GM19240 (cell line): ENCODE data around the gene EVL.
"Not testable (repeated sequence)": the region's sequence is repeated elsewhere in the genome, so short reads cannot be mapped to it uniquely, and the experiment has no call there.

Experiments used
- DNase-seq: peaks from one replicate; pipeline ENCODE4 v3.0.0; 2011; ENCODE audit warnings: low spot score; ENCODE audit not compliant: insufficient read length

The EVL gene

DNA sequence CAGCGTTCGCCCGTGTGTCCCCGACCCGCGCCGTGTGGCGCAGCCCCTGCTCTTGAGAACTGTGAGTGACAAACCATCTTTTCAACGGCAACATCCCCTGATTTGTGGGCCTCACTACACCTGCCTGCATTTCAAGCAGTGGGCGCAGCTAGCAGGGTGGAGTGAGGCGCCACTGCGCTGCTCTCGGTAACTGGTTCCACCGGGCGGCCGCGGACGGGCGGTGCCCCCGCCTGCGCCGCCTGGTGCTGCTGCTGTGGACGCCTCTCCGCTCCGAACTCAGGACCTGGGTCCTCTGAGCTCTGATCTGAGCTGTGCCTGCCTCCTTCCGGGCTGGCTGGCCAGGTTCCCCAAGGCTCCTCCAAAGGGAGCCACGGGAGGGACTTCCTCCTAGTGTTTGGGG is 100.2 kb downstream of the EVL start:
- DNase-seq: no peak

DNA sequence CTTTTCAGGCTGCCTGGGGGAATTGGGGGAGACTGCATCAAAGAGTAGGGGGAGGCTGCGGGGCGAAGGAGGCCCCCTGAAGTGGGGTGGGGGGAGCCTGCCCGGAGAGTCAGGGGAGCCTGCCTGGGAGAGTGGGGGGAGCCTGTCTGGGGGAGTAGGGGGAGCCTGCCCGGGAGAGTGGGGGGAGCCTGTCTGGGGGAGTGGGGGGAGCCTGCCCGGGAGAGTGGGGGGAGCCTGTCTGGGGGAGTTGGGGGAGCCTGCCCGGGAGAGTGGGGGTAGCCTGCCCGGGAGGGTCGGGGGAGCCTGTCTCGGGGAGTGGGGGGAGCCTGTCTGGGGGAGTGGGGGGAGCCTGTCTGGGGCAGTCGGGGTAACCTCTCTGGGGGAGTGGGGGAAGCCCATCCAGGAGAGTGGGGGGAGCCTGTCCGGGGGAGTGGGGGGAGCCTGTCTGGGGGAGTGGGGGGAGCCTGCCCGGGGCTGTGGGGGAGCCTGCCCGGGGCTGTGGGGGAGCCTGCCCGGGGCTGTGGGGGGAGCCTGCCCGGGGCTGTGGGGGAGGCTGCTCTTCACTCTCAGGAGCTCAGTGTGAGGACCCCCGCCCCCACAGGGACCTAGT is 100.7 kb downstream of the EVL start:
- DNase-seq: no peak

DNA sequence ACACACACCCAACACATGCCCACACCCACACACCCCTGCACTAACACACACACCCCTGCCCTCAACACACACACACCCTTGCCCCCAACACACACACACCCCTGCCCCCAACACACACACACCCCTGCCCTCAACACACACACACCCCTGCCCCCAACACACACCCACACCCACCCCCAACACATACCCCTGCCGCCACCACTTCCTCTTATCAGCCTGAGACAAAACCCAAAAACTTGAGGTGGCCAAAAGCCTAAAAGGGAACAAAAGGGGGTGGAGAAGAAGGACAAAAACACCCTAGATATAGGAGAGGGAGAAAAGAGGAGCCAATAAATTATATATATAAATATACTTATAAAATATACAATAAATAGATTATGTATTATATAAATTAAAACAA is 103.3 kb downstream of the EVL start:
- DNase-seq: no peak

DNA sequence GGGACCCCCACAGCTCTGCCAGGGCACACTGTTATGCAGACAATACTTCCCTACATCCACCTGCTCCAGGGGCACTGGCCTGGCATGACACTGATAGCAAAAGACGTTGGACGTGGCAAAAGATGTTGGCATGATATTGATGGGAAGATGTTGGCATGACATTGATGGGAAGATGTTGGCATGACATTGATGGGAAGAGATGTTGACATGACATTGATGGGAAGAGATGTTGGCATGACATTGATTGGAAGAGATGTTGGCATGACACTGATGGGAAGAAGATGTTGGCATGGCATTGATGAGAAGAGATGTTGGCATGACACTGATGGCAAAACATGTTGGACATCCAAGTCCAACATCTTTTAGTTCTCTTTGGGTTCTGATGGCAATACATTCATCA is 105.7 kb downstream of the EVL start:
- DNase-seq: no peak

DNA sequence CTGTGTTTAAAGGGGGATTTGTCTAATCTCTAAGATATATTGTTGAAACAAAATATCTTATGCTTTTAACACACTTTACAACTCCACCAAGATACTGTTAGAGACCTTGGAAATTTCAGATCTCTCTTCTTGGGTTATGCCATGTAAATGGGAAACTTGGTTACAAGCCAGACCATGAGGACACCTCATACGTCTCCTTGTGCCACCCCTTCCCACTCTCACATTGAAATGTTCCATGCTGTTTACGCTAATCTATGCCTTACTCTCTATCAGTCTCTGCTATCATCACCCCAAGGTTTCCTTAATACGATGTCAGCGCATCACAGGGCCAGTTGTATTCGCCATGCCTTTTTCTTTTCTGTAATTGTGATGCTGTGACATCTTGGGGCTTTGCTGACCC is 107.6 kb downstream of the EVL start:
- DNase-seq: no peak

DNA sequence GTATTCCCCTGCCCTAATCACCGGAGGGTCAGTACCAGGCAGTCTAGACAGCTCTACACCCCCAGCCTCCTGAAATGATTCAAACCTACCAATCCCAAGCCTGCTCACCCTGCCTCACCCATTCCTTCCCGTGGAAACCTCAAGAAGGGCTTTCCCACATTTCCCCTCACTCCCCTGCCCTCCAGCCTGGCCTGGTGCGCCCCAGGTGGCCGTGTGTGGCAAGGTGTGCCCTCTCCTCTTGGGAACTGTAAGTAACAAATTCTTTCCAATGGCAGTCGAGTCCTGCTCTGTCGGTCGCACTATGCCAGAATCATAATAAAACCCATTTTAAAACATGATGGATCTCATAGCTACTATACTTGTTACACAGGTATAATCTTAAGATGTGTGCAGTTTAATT is 108.1 kb downstream of the EVL start:
- no peak for DNase-seq

DNA sequence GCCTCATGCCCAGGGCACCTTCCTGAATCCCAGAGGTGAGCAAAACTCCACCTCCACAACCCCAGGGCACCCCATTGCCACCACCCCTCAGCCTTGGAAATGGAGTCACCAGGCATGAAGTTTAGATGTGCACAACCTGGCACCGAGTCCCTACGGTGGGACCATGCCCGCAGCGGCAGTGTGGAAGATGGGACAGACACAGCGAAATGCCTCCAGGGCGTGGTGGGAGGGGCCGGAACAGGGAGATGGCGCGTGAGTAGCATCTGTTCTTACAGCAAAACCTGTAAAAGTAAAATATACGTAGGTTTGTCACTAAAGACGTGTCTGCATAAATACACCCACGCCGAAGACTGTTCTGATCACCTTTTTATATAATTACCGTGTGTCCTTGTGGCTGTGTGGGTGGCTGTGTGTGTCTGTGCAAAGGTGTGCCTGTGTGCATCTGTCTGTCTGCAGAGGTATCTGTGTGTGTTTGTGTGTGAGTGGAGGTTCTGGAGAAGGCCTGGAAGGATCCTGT is 111.6 kb downstream of the EVL start:
- DNase-seq: no peak

DNA sequence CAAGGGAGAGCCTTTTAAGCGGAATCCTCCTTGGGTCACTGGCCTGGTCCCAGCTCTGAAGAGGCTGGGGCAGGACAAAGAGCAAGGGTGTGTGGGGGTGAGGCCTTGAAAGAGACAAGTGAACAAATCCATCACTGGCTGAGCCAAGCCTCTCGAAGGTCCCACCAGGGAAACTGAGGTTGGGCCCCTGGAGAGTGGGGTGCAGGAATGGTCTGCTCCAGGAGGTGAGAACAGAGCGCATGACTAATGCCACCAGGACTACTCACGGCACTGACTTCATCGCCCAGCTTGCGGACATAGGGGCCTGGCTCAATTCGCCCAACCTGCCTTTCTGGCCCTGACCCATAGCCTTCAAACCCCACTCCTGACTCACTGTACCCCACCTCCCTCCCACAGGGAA is 113.5 kb downstream of the EVL start:
- no peak for DNase-seq

DNA sequence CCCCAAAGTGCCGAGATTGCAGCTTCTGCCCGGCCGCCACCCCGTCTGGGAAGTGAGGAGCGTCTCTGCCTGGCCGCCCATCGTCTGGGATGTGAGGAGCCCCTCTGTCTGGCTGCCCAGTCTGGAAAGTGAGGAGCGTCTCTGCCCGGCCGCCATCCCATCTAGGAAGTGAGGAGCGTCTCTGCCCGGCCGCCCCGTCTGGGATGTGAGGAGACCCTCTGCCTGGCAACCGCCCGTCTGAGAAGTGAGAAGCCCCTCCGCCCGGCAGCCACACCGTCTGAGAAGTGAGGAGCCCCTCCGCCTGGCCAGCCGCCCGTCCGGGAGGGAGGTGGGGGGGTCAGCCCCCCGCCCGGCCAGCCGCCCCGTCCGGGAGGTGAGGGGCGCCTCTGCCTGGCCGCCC is 115.4 kb downstream of the EVL start:
- DNase-seq: not testable (repeated sequence)

DNA sequence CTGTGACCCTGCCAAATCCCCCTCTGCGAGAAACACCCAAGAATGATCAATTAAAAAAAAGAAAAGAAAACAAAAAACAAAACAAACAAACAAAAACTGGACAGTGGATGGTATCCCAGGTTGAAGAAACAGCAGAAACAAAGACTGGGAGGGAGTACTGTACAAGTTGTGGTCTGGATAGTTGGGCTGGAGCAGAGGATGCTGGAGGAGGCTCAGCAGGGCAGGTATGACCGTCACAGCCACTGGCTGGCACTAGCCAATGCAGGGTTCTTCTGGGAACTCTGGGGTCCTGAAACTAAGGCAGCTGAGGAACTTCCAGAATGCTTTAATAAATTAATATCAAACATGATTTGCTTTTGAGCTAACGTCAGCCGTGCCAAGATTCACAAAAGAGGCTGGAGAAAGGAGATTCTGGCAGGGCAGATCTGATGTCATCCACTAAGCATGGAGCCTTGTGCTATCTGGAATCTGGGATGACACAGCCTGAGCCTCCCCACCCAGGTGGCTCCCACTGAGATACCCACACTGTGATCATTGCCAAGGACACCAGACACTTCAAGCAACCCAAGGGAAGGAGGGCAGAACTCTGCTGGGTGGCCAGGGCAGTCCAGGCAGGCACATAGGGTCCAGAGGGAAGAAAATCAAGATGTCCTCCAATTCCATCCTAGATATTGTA is 116.8 kb downstream of the EVL start:
- not testable (repeated sequence) for DNase-seq

DNA sequence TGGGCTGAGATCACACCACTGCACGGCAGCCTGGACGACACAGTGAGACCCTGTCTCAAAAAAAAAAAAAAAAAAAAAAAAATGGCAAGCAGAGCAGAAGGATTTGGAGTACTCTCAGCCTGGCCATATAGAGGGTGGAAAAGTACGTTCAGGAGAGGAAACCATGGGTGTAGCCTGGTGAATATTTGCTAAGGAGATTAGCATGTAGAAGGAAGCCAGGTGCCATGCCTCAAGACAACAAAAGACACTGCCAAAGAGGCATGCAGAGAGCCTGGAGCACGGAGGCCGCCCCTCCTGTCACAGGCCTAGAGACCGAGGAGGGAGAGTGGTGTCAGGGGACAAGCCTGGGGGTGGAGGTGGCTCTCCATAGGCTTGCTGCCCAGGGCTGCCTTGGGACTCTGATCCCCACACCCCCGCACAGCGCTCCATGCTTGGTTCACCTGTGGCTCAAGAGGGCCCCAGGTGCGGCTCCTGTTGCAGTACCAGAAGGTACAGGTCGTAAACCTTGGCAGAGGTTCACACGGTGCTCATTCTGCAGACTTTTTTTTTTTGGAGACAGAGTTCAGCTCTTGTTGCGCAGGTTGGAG is 122.1 kb downstream of the EVL start:
- no peak for DNase-seq

DNA sequence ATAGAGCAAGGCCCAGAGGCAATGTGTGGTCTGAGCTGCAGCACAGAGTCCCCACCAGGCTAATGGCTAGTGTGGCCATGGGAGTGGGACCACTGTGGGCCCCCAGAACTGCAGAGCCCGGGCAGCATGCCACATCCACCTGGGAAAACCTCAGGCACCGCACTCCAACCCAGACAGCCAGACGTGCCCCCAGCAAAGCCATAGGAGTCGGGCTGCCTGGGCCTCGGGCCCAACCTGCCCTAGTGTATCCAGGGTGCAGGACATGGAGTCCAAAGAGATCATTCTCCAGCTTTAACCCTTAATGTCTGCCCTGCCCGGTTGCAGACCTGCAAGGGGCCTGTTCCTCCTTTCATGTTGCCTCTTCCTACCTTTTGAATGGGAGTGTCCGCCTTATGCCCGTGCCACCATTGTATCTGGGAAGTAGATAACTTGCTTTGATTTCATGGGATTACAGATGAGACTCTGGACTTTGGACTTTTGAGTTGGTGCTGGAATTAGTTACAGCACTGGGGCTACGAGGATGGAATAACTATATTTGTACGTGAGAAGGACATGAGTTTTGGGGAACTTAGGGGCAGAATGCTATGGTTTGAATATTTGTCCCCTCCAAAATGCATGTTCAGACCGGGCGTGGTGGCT is 123.3 kb downstream of the EVL start:
- DNase-seq: no peak

DNA sequence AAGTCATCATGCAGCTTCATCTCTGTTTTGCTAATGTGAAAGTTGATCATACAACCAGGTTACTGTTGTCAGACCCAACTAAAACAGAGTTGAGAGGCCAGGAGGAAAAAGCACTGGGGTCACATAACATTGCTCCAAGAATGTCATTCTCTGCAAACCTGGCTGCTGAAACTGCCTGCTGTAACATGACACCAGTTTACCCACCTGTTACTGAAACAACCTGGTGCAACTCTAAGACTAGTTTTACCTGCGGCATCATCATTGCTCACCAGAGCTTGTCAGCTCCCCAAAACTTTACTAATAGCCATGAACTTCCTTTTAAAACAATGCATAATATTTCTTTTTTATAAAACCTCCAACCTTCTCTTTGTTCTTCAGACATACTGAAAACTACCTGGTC is 124.9 kb downstream of the EVL start:
- DNase-seq: no peak

DNA sequence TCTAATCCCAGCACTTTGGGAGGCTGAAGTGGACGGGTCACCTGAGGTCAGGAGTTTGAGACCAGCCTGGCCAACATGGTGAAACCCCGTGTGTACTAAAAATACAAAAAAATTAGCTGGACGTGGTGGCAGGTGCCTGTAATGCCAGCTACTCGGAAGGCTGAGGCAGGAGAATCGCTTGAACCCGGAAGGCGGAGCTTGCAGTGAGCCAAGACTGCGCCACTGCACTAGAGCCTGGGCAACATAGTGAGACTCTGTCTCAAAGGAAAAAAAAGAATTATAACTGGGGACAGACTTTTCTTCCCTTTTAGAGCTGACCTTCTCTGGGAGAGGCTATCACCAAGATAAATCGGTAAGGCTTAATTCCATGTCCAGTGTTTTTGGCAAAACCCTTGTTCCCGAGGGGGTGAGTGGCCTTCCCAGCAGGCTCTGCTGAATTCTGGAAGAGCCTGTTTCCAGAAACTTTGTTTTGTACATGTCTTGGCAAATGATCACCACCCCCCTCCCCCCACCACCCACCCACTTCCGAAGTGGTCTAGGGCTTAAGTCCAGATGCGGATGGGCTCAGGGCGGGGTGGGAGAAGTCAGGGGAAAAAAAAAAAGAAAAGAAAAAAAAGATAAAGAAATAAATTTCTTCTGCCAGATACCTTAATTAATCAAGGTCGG is 126.5 kb downstream of the EVL start:
- no peak for DNase-seq

DNA sequence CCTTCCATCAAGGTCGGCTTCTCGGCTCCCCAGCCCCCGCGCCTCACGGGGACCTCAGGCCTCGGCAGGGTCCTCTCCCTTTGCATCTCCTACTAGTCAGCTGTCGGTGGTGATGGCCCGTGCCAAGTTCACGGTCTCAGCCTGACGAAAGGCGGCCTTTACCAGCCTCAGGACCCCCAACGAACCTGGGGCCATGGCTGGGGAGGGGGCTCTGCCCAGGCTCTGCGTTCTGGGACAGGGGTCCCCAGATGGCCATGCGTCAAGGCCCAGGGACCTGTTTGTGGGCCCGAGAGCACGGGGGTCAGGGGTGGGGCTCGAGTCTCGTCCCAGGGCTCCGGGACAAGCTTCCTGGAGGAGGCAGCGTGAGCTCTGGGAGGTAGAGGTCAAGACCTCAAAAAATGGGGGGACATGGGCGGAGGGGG is 127.0 kb downstream of the EVL start:
- no peak for DNase-seq

DNA sequence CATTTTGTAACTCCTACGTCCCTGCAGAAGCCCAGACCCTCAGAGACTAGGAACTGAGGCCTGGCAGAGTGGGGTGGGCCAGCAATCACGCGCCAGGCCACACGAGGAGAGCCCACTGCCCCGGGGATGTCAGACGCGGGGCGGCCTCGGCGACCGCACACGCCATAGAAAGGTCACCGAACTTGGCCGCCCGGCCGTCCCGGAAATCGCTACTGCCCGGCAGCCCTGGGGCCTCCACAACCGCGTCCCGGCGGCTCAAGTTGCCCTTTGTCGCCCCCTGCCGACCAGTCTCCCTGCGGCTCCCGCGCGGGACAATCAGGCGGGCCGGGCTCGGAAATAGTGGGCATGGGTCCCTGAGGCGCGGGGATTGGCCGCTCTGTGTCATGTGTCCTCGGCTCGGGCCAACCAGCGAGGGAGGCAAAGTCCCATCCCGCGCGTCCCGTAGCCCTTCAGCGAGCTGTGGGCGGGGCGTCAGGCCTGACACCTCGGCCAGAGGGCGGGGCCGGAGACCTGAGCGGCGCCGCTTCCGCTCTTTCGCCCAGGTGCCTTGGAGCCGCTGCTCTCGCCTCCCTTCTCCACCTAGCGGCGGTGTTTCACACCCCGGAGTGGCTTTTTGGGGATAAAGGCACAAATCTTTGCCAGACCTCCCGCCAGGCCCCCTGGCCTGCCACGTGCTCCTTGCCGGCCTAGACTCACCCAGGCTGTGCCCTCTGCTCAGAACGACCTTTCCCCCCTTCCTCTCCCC is 127.6 kb downstream of the EVL start:
- peak; percentile 99 for DNase-seq
